Measurements from ENCODE around the gene TBPL1. TPM values are rescaled to one million over a fixed set of nuclear protein-coding genes. Genes with fewer than 3 reads are reported as not detected.

The TBPL1 gene
- polyA plus RNA-seq, 1 experiment = 36.2 TPM

GRCh38 chr6:133948472-133948871, 4.6 kb upstream of the TBPL1 start:
- ChIA-PET CTCF (interaction anchor here (0.6 to 2.2 kb wide), 4 partner anchors 25 to 927 kb away, joined by 3 to 10 read pairs (median 5); no protein-coding TSS in a partner anchor), POLR2A (no interaction called here)
- TF ChIP-seq CTCF (IDR thresholded peaks at IDR 0.05; ENCODE audit: insufficient read depth, low read depth, low read length) = no peak
- Histone ChIP-seq H3K27me3 (ENCODE audit: control insufficient read depth, insufficient read depth, low read length) (peaks cover 1% of the 10 kb centered on the region), H3K36me3 (ENCODE audit: control insufficient read depth, insufficient read depth, low read length) (no peaks in the 10 kb centered on the region), H3K4me3 (ENCODE audit: low read depth, low read length) (no peak overlapping the region)
- no peak for DNase-seq (ENCODE audit: low read depth)

GRCh38 chr6:133951227-133951626, 1.8 kb upstream of the TBPL1 start:
- CTCF ChIA-PET = interaction anchor here (1.0 to 1.9 kb wide), 4 partner anchors 11 to 112 kb away, joined by 3 to 5 read pairs (median 4); no protein-coding TSS in a partner anchor
- Histone ChIP-seq H3K27me3 (ENCODE audit: control insufficient read depth, insufficient read depth, low read length) (peaks cover 1% of the 10 kb centered on the region), H3K4me3 (ENCODE audit: low read depth, low read length) (peak overlapping the region; percentile 92), H3K36me3 (ENCODE audit: control insufficient read depth, insufficient read depth, low read length) (no peaks in the 10 kb centered on the region)
- TF ChIP-seq CTCF (IDR thresholded peaks at IDR 0.05; ENCODE audit: insufficient read depth, low read depth, low read length) = no peak
- POLR2A ChIA-PET = no interaction called here
- no peak for DNase-seq (ENCODE audit: low read depth)

GRCh38 chr6:133951881-133952814, 876 bp upstream of the TBPL1 start:
- CTCF ChIA-PET = interaction anchor here (1.4 to 3.5 kb wide), 6 partner anchors 12 to 112 kb away, joined by 4 to 15 read pairs (median 6); no protein-coding TSS in a partner anchor
- peak; percentile 41 for TF ChIP-seq CTCF (IDR thresholded peaks at IDR 0.05; ENCODE audit: insufficient read depth, low read depth, low read length)
- peak; percentile 23 for DNase-seq (ENCODE audit: low read depth)
- Histone ChIP-seq H3K27me3 (ENCODE audit: control insufficient read depth, insufficient read depth, low read length) (peaks cover 1% of the 10 kb centered on the region), H3K4me3 (ENCODE audit: low read depth, low read length) (peak overlapping the region; percentile 92), H3K36me3 (ENCODE audit: control insufficient read depth, insufficient read depth, low read length) (no peaks in the 10 kb centered on the region)
- POLR2A ChIA-PET = interaction anchor here (0.6 to 0.7 kb wide), 2 partner anchors 119 to 1462 kb away, joined by 3 to 4 read pairs; no protein-coding TSS in a partner anchor

GRCh38 chr6:133953634-133954415, 801 bp downstream of the TBPL1 start:
- CTCF ChIA-PET = interaction anchor here (0.6 to 3.5 kb wide), 6 partner anchors 8 to 143 kb away, joined by 3 to 15 read pairs (median 6); no protein-coding TSS in a partner anchor

More at GRCh38 chr6:133953634-133954415, 801 bp downstream of the TBPL1 start:
- POLR2A ChIA-PET = interaction anchor here (0.6 kb wide), 1 partner anchor 8 kb away, joined by 3 read pairs; no protein-coding TSS in a partner anchor
- Histone ChIP-seq H3K27me3 (ENCODE audit: control insufficient read depth, insufficient read depth, low read length) (no peaks in the 10 kb centered on the region), H3K36me3 (ENCODE audit: control insufficient read depth, insufficient read depth, low read length) (no peaks in the 10 kb centered on the region), H3K4me3 (ENCODE audit: low read depth, low read length) (peak overlapping the region; percentile 92)
- no peak for DNase-seq (ENCODE audit: low read depth)
- TF ChIP-seq CTCF (IDR thresholded peaks at IDR 0.05; ENCODE audit: insufficient read depth, low read depth, low read length) = no peak
